Glutamatergic neuron (in vitro differentiated cells): ENCODE measurements around the gene ATF3. TPM values are rescaled to one million over a fixed set of nuclear protein-coding genes. Genes with fewer than 3 reads are reported as not detected.

Experiments used
- DNase-seq: peaks from one replicate; pipeline ENCODE4 v3.0.0; 2022
- H3K27ac Mint-ChIP-seq: one replicate; pipeline ENCODE4 v1.8.0; 2020; ENCODE audit warnings: mild to moderate bottlenecking, mixed read lengths, inconsistent platforms; ENCODE audit not compliant: unreplicated experiment
- H3K27me3 Mint-ChIP-seq: one replicate; pipeline ENCODE4 v1.8.0; 2020; ENCODE audit warnings: mild to moderate bottlenecking, moderate library complexity, mixed read lengths, inconsistent platforms; ENCODE audit not compliant: unreplicated experiment
- H3K36me3 Mint-ChIP-seq: one replicate; pipeline ENCODE4 v1.8.0; 2020; ENCODE audit warnings: mild to moderate bottlenecking, mixed read lengths, inconsistent platforms; ENCODE audit not compliant: unreplicated experiment
- H3K4me1 Mint-ChIP-seq: one replicate; pipeline ENCODE4 v1.8.0; 2020; ENCODE audit warnings: mild to moderate bottlenecking, low read depth, mixed read lengths, inconsistent platforms; ENCODE audit not compliant: unreplicated experiment
- H3K4me3 Mint-ChIP-seq: one replicate; pipeline ENCODE4 v1.8.0; 2020; ENCODE audit warnings: mild to moderate bottlenecking, mixed read lengths, inconsistent platforms; ENCODE audit not compliant: unreplicated experiment
- H3K9me3 Mint-ChIP-seq: one replicate; pipeline ENCODE4 v1.8.0; 2020; ENCODE audit warnings: mild to moderate bottlenecking, moderate library complexity, mixed read lengths, inconsistent platforms; ENCODE audit not compliant: unreplicated experiment
- CTCF ChIP-seq: fragments of 200-600 bp; sonication (generic); IDR thresholded peaks from one replicate; pipeline ENCODE4 v1.5.0; 2021; ENCODE audit not compliant: partially characterized antibody, unreplicated experiment
- long read RNA-seq: library from polyadenylated mRNA; unstranded; transcript quantifications from one replicate; pipeline ENCODE4 v2.0.0, GENCODE V29; 2020; ENCODE audit not compliant: unreplicated experiment
- total RNA-seq: library from RNA; stranded (reverse); fragmentation: NEBNext Ultra II Directional; extraction: Animal tissue kit (Norgen Biotek cat#: 25700); gene quantifications from one replicate; pipeline ENCODE4 v1.2.1, GENCODE V29; 2021; ENCODE audit not compliant: unreplicated experiment

ATF3 gene, protein sequence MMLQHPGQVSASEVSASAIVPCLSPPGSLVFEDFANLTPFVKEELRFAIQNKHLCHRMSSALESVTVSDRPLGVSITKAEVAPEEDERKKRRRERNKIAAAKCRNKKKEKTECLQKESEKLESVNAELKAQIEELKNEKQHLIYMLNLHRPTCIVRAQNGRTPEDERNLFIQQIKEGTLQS
- 35.3 TPM for total RNA-seq
- long read RNA-seq, partial matches to known transcripts: 0 of 4 reads
- long read RNA-seq, other reads (novel, unspliced or antisense): 3 of 4 reads

- TF ChIP-seq CTCF: no peak
- no peaks in the 10 kb centered on the region for H3K36me3 Mint-ChIP-seq
- peaks cover 8% of the 10 kb centered on the region for H3K9me3 Mint-ChIP-seq
- peaks cover 17% of the 10 kb centered on the region for H3K27me3 Mint-ChIP-seq
- peak; percentile 98 for DNase-seq
- H3K4me1 Mint-ChIP-seq: peaks cover 22% of the 10 kb centered on the region
- H3K27ac Mint-ChIP-seq: peak within 1 kb of the TSS; percentile 85
- peak within 1 kb of the TSS; percentile 93 for H3K4me3 Mint-ChIP-seq
Measured at GRCh38 chr1:212608392-212608958, at the start of gene ATF3. TSS of gene ATF3 (plus strand) at chr1:212608761. CDS start at chr1:212615022, 6,261 bp downstream.

DNA sequence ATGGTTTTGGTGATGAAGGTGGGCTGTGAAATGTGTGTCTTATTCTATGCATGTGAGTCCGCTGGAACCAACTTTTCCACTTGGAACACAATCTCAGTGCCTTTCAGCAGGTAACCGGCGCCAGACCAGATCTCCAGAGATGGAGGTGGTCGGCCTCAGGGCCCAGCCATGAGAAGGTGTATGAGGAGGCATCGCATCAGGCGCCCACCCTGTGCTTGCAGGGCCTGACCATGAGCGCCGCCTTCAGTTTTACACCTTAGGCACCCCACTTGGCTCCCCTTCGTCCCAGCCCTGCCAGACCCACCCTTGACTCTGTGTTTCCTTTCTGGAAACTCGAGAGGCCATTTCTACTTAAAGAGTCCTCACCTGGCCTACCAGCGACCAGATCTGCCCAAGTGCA, 48.6 kb upstream of the ATF3 start:
- Mint-ChIP-seq H3K27ac (no peak overlapping the region), H3K4me1 (peaks cover 5% of the 10 kb centered on the region), H3K27me3 (peaks cover 7% of the 10 kb centered on the region), H3K9me3 (peaks cover 6% of the 10 kb centered on the region), H3K4me3 (peak overlapping the region; percentile 11), H3K36me3 (no peaks in the 10 kb centered on the region)
- DNase-seq: no peak
- TF ChIP-seq CTCF: no peak

DNA sequence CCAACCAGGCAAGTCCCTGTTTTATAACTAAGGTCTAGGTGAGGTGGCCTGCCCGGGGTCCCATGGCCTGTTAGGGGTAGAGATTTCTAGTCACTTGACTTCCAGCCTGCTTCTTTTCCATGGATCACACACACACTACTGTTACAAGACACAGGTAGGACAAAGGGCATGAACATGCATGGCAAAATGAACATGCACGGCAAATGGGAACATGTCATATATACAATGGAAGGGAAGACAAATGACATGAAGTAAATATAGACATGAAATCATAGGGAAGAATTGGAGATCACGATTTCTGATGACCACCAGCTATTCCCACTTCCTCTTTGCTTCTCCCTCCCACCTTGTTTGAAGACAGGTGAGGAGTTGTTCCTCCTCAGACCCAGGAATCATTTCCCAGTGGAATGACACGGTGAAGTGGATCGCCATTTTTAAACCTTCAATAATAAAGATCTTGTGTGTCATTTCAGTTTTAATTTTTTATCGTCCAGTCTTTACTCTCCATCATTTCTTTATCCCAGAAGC, 47.6 kb upstream of the ATF3 start:
- Mint-ChIP-seq H3K36me3 (no peaks in the 10 kb centered on the region), H3K4me1 (peaks cover 9% of the 10 kb centered on the region), H3K9me3 (peaks cover 6% of the 10 kb centered on the region), H3K27ac (no peak overlapping the region), H3K27me3 (peaks cover 10% of the 10 kb centered on the region), H3K4me3 (no peak overlapping the region)
- DNase-seq: no peak
- no peak for TF ChIP-seq CTCF

DNA sequence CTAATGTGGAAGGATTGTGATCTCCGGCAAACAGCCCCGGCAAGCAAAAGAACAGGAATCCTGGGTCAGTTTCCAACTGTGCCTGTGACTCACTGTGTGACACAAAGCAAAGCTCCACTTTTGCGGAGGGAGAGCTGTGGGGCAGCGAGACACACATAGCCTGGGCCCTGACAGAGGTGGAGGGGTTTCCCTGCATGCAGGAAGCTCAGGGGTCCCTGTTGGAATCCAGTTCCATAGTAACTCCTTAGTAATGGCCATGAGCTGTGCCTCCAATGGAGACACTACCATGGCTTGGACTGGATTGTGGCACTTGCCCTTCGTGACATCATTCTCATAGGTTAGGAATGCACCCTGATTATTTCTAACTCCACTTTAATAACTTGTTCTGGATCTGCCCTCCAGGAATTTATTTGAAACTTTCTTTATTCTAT, 47.0 kb upstream of the ATF3 start:
- peaks cover 12% of the 10 kb centered on the region for H3K27me3 Mint-ChIP-seq
- TF ChIP-seq CTCF: no peak
- H3K9me3 Mint-ChIP-seq: peaks cover 6% of the 10 kb centered on the region
- H3K4me3 Mint-ChIP-seq: no peak overlapping the region
- no peak overlapping the region for H3K27ac Mint-ChIP-seq
- H3K36me3 Mint-ChIP-seq: no peaks in the 10 kb centered on the region
- DNase-seq: no peak
- H3K4me1 Mint-ChIP-seq: peaks cover 13% of the 10 kb centered on the region

DNA sequence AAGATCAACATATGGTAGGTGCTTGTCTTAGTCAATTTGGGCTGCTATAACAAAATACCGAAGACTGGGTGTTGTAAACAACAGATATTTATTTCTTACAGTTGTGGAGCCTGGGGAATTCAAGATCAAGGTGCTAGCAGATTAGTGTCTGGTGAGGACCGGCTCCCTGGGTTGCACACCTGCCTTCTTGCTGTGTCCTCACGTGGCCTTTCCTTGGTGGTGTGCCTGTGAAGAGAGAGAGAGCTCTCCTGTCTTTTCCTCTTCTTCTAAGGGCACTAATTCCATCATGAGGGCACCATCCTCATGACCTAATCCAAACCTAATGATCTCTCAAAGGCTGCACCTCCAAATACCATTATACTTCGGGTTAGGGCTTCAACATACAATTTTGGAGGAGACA, 45.8 kb upstream of the ATF3 start:
- no peak for TF ChIP-seq CTCF
- H3K27me3 Mint-ChIP-seq: peaks cover 12% of the 10 kb centered on the region
- H3K36me3 Mint-ChIP-seq: no peaks in the 10 kb centered on the region
- H3K27ac Mint-ChIP-seq: no peak overlapping the region
- no peak overlapping the region for H3K4me3 Mint-ChIP-seq
- peaks cover 6% of the 10 kb centered on the region for H3K9me3 Mint-ChIP-seq
- peaks cover 22% of the 10 kb centered on the region for H3K4me1 Mint-ChIP-seq
- no peak for DNase-seq
